ENCODE data around the gene DHX58.
"Not testable (repeated sequence)": the region's sequence is repeated elsewhere in the genome, so short reads cannot be mapped to it uniquely, and the experiment has no call there.

The DHX58 gene

GRCh38 chr17:42155614-42156045, 43.1 kb upstream of the DHX58 start:
- Histone ChIP-seq H3F3A (ENCODE audit: low read depth) (no peaks in the 10 kb centered on the region), H3K9me2 (replicated peaks; ENCODE audit: low read depth, low read length) (no peaks in the 10 kb centered on the region), H4K20me1 (ENCODE audit: insufficient read depth, low read length, poor library complexity, severe bottlenecking) (peaks cover 29% of the 10 kb centered on the region), H2AFZ (ENCODE audit: low read length) (no peak overlapping the region), H3K27me3 (ENCODE audit: insufficient read depth, low read length, poor library complexity, severe bottlenecking) (no peaks in the 10 kb centered on the region), H3K4me3 (ENCODE audit: low read length, poor library complexity, severe bottlenecking) (no peak overlapping the region), H3K9me3 (ENCODE audit: insufficient read depth, low read depth, low read length) (no peaks in the 10 kb centered on the region), H3K9ac (ENCODE audit: low read depth, low read length, poor library complexity, severe bottlenecking) (no peak overlapping the region), H3K36me3 (ENCODE audit: insufficient read depth, low read length) (no peaks in the 10 kb centered on the region), H3K4me2 (ENCODE audit: low read depth, low read length, poor library complexity, severe bottlenecking) (no peak overlapping the region), H3K79me2 (ENCODE audit: insufficient read depth, low read length) (peaks cover 41% of the 10 kb centered on the region), H3K4me1 (ENCODE audit: insufficient read depth, low read length, poor library complexity, severe bottlenecking) (peaks cover 32% of the 10 kb centered on the region)
- no peak for TF ChIP-seq CTCF (conservative IDR thresholded peaks at IDR 0.05; ENCODE audit: low read length)
- no peak for TF ChIP-seq EZH2phosphoT487 (IDR thresholded peaks at IDR 0.05; ENCODE audit: borderline replicate concordance)

- Histone ChIP-seq H3K27me3 (ENCODE audit: insufficient read depth, low read length, poor library complexity, severe bottlenecking) (no peaks in the 10 kb centered on the region), H4K20me1 (ENCODE audit: insufficient read depth, low read length, poor library complexity, severe bottlenecking) (peaks cover 31% of the 10 kb centered on the region), H3K4me1 (ENCODE audit: insufficient read depth, low read length, poor library complexity, severe bottlenecking) (peaks cover 32% of the 10 kb centered on the region), H3K36me3 (ENCODE audit: insufficient read depth, low read length) (no peaks in the 10 kb centered on the region), H3K4me2 (ENCODE audit: low read depth, low read length, poor library complexity, severe bottlenecking) (peak overlapping the region; percentile 99), H3K9ac (ENCODE audit: low read depth, low read length, poor library complexity, severe bottlenecking) (peak overlapping the region; percentile 97), H3K4me3 (ENCODE audit: low read length, poor library complexity, severe bottlenecking) (peak overlapping the region; percentile 98), H3K9me2 (replicated peaks; ENCODE audit: low read depth, low read length) (no peaks in the 10 kb centered on the region), H3F3A (ENCODE audit: low read depth) (no peaks in the 10 kb centered on the region), H3K79me2 (ENCODE audit: insufficient read depth, low read length) (peaks cover 55% of the 10 kb centered on the region), H2AFZ (ENCODE audit: low read length) (peak overlapping the region; percentile 74), H3K9me3 (ENCODE audit: insufficient read depth, low read depth, low read length) (no peaks in the 10 kb centered on the region)
- TF ChIP-seq EZH2phosphoT487 (IDR thresholded peaks at IDR 0.05; ENCODE audit: borderline replicate concordance) (no peak), CTCF (conservative IDR thresholded peaks at IDR 0.05; ENCODE audit: low read length) (no peak)
Measured at GRCh38 chr17:42153919-42154742, 41.6 kb upstream of the DHX58 start.

GRCh38 chr17:42146911-42147607, 34.5 kb upstream of the DHX58 start:
- 0 out of 2 replicates have a peak, but pooled peaks cover 4% of the 10 kb centered on the region for H3K36me3 ChIP-seq (ENCODE audit: insufficient read depth, low read length)
- peaks cover 80% of the 10 kb centered on the region for H3K79me2 ChIP-seq (ENCODE audit: insufficient read depth, low read length)
- no peaks in the 10 kb centered on the region for H3K27me3 ChIP-seq (ENCODE audit: insufficient read depth, low read length, poor library complexity, severe bottlenecking)

GRCh38 chr17:42143138-42143537, 30.6 kb upstream of the DHX58 start:
- not testable (repeated sequence) for H3K9ac ChIP-seq (ENCODE audit: low read depth, low read length, poor library complexity, severe bottlenecking); H3K27me3 ChIP-seq (ENCODE audit: insufficient read depth, low read length, poor library complexity, severe bottlenecking); H3K36me3 ChIP-seq (ENCODE audit: insufficient read depth, low read length); H3F3A ChIP-seq (ENCODE audit: low read depth); H3K4me1 ChIP-seq (ENCODE audit: insufficient read depth, low read length, poor library complexity, severe bottlenecking); H2AFZ ChIP-seq (ENCODE audit: low read length); H3K9me2 ChIP-seq (replicated peaks; ENCODE audit: low read depth, low read length); H3K4me3 ChIP-seq (ENCODE audit: low read length, poor library complexity, severe bottlenecking); H3K9me3 ChIP-seq (ENCODE audit: insufficient read depth, low read depth, low read length); H3K4me2 ChIP-seq (ENCODE audit: low read depth, low read length, poor library complexity, severe bottlenecking)
- H4K20me1 ChIP-seq (ENCODE audit: insufficient read depth, low read length, poor library complexity, severe bottlenecking), result peaks cover 17% of the 10 kb centered on the region
- H3K79me2 ChIP-seq (ENCODE audit: insufficient read depth, low read length), result peaks cover 75% of the 10 kb centered on the region; the same call in 1 of the 2 replicates

More at GRCh38 chr17:42146911-42147607, 34.5 kb upstream of the DHX58 start:
- H3K9me2 ChIP-seq (replicated peaks; ENCODE audit: low read depth, low read length), result no peaks in the 10 kb centered on the region
- H4K20me1 ChIP-seq (ENCODE audit: insufficient read depth, low read length, poor library complexity, severe bottlenecking), result peaks cover 27% of the 10 kb centered on the region
- TF ChIP-seq EZH2phosphoT487 (IDR thresholded peaks at IDR 0.05; ENCODE audit: borderline replicate concordance) (no peak), CTCF (conservative IDR thresholded peaks at IDR 0.05; ENCODE audit: low read length) (no peak)
- no peak overlapping the region for H3K4me3 ChIP-seq (ENCODE audit: low read length, poor library complexity, severe bottlenecking)
- no peaks in the 10 kb centered on the region for H3F3A ChIP-seq (ENCODE audit: low read depth)
- no peak overlapping the region for H3K9ac ChIP-seq (ENCODE audit: low read depth, low read length, poor library complexity, severe bottlenecking)
- peaks cover 20% of the 10 kb centered on the region for H3K4me1 ChIP-seq (ENCODE audit: insufficient read depth, low read length, poor library complexity, severe bottlenecking)
- H2AFZ ChIP-seq (ENCODE audit: low read length), result no peak overlapping the region
- H3K4me2 ChIP-seq (ENCODE audit: low read depth, low read length, poor library complexity, severe bottlenecking), result no peak overlapping the region
- no peaks in the 10 kb centered on the region for H3K9me3 ChIP-seq (ENCODE audit: insufficient read depth, low read depth, low read length)
